Activated T-helper 9 cell treated with anti-CD3 and anti-CD28 coated beads, Interleukin-2, amount 50 U/mL, for 16 hours (primary cell): Measurements from ENCODE around the gene TBCA.
A peak's percentile ranks its signal among the peaks of the same experiment; 100 is the strongest.

Source experiments
- DNase-seq: peaks from one replicate; pipeline ENCODE4 v3.0.0-alpha.2; 2020; ENCODE audit warnings: low read depth

The TBCA gene

GRCh38 chr5:77775790-77776553 is at the start of gene TBCA:
TSS of gene TBCA (minus strand) at chr5:77776339. CDS start at chr5:77776257, 82 bp downstream.
- peak; percentile 85 for DNase-seq

GRCh38 chr5:77824981-77825380 is 48.8 kb upstream of the TBCA start:
- no peak for DNase-seq

GRCh38 chr5:77816686-77817085 is 40.5 kb upstream of the TBCA start:
- no peak for DNase-seq

GRCh38 chr5:77812926-77813589 is 36.9 kb upstream of the TBCA start:
- no peak for DNase-seq

- no peak for DNase-seq
Observed at GRCh38 chr5:77806213-77806843, 30.2 kb upstream of the TBCA start.

GRCh38 chr5:77798456-77798855 is 22.3 kb upstream of the TBCA start:
- no peak for DNase-seq

GRCh38 chr5:77797136-77797535 is 21.0 kb upstream of the TBCA start:
- DNase-seq, result no peak

GRCh38 chr5:77795846-77796245 is 19.7 kb upstream of the TBCA start:
- no peak for DNase-seq

GRCh38 chr5:77795268-77795667 is 19.1 kb upstream of the TBCA start:
- no peak for DNase-seq

- no peak for DNase-seq
Observed at GRCh38 chr5:77791926-77792325, 15.8 kb upstream of the TBCA start.

- no peak for DNase-seq
Observed at GRCh38 chr5:77791356-77791755, 15.2 kb upstream of the TBCA start.

GRCh38 chr5:77785229-77785628 is 9.1 kb upstream of the TBCA start:
- no peak for DNase-seq

- DNase-seq, result no peak
Observed at GRCh38 chr5:77784735-77785134, 8.6 kb upstream of the TBCA start.

- no peak for DNase-seq
Observed at GRCh38 chr5:77781076-77781475, 4.9 kb upstream of the TBCA start.

- DNase-seq, result no peak
Observed at GRCh38 chr5:77778881-77779438, 2.8 kb upstream of the TBCA start.

- DNase-seq, result no peak
Observed at GRCh38 chr5:77778398-77778797, 2.3 kb upstream of the TBCA start.

- no peak for DNase-seq
Observed at GRCh38 chr5:77777911-77778310, 1.8 kb upstream of the TBCA start.

- no peak for DNase-seq
Observed at GRCh38 chr5:77777281-77777892, 1.2 kb upstream of the TBCA start.

GRCh38 chr5:77776554-77777206 is 541 bp upstream of the TBCA start:
- DNase-seq, result no peak

- DNase-seq, result no peak
Observed at GRCh38 chr5:77774981-77775789, 954 bp downstream of the TBCA start.

- no peak for DNase-seq
Observed at GRCh38 chr5:77773734-77774280, 2.3 kb downstream of the TBCA start.
